Measurements from ENCODE around the gene LITAF. TPM values are rescaled to one million over a fixed set of nuclear protein-coding genes. Genes with fewer than 3 reads are reported as not detected.
A peak's percentile ranks its signal among the peaks of the same experiment; 100 is the strongest.

LITAF gene
- total RNA-seq, 1 donor from 2014 or later = 42.5 TPM

DNA sequence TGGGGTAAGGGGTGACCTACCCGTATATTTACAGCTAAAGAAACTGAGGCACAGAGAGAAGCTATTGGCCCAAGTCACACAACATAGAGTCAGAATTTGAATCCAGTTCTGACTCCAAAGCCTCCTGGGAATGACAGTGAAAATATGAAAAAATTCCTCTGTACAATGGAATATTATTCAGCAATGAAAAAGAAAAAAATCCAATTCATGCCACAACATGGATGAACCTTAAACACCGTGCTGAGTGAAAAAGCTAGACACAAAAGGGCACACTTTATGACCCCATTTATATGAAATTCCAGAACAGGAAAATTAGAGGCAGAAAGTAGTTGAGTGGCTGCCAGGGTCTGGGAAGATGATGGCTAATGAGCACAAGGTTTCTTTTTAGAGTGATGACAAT is 75.4 kb downstream of the LITAF start:
- H3K4me1 ChIP-seq = peaks cover 7% of the 10 kb centered on the region
- no peak overlapping the region for H3K4me2 ChIP-seq
- H3K27me3 ChIP-seq = no peaks in the 10 kb centered on the region
- H3K27ac Mint-ChIP-seq = no peak overlapping the region
- DNase-seq (ENCODE audit: low spot score) = no peak
- no peak overlapping the region for H3K9ac ChIP-seq
- TF ChIP-seq, protein P1, sequence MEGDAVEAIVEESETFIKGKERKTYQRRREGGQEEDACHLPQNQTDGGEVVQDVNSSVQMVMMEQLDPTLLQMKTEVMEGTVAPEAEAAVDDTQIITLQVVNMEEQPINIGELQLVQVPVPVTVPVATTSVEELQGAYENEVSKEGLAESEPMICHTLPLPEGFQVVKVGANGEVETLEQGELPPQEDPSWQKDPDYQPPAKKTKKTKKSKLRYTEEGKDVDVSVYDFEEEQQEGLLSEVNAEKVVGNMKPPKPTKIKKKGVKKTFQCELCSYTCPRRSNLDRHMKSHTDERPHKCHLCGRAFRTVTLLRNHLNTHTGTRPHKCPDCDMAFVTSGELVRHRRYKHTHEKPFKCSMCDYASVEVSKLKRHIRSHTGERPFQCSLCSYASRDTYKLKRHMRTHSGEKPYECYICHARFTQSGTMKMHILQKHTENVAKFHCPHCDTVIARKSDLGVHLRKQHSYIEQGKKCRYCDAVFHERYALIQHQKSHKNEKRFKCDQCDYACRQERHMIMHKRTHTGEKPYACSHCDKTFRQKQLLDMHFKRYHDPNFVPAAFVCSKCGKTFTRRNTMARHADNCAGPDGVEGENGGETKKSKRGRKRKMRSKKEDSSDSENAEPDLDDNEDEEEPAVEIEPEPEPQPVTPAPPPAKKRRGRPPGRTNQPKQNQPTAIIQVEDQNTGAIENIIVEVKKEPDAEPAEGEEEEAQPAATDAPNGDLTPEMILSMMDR (IDR thresholded peaks at IDR 0.05) = no peak
- TF ChIP-seq EZH2 (IDR thresholded peaks at IDR 0.05) (no peak), EZH2phosphoT487 (IDR thresholded peaks at IDR 0.05) (no peak)
- no peak overlapping the region for H3K27ac ChIP-seq
- H3K4me3 ChIP-seq = no peak overlapping the region
- H4K20me1 ChIP-seq (ENCODE audit: low read depth) = no peaks in the 10 kb centered on the region
- no peaks in the 10 kb centered on the region for H3F3A ChIP-seq (ENCODE audit: low read depth)
- H3K27me3 Mint-ChIP-seq (ENCODE audit: insufficient read depth, low read depth) = peaks cover 7% of the 10 kb centered on the region
- no peak overlapping the region for H3K4me3 Mint-ChIP-seq
- no peak overlapping the region for H2AFZ ChIP-seq (replicated peaks)
- no peaks in the 10 kb centered on the region for H3K9me3 Mint-ChIP-seq
- H3K4me1 Mint-ChIP-seq = peaks cover 14% of the 10 kb centered on the region
- H3K36me3 Mint-ChIP-seq = no peaks in the 10 kb centered on the region
- no peaks in the 10 kb centered on the region for H3K79me2 ChIP-seq (ENCODE audit: low read depth)
- H3K9me3 ChIP-seq (ENCODE audit: low read depth) = no peaks in the 10 kb centered on the region
- no peaks in the 10 kb centered on the region for H3K36me3 ChIP-seq

DNA sequence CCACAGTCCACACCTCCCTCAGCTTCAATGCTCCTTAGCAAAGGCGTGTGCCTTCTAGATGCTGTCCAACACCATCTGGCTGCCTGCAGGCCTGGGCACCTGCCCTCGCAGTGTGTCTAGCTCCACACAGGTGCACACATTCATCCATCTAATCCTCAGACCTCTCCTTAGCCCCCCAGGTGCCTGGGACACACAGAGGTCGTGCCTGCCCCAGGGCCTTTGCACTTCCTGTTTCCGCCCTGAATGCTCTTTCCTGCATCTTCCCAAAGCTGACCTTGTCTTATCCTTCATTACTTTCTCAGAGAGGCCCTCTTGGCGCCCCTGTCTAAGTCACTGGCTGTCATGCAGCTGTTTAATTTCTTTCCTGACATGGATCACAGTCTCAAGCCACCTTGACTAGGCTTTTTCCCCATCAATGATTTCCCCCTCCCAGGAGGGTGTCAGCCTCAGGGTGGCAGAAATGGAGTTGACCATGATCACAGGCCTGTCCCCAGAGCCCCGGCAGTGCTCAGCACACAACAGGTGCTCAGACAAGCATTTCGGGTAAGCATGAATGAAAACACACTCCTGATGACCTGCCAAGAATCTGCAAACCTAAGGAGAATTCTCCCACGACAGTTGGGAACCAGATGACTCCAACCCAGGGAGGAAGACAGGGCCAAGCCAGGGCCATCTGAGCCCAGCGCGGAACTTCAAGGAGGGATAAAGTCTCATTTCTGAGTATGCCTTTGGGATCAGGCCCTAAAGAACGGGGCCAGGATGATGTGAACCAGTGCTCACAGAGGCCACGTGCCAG is 76.3 kb downstream of the LITAF start:
- no peak overlapping the region for H3K4me2 ChIP-seq
- no peaks in the 10 kb centered on the region for H3K79me2 ChIP-seq (ENCODE audit: low read depth)
- no peaks in the 10 kb centered on the region for H3F3A ChIP-seq (ENCODE audit: low read depth)
- H3K27me3 ChIP-seq = no peaks in the 10 kb centered on the region
- no peak for DNase-seq (ENCODE audit: low spot score)
- no peaks in the 10 kb centered on the region for H3K9me3 ChIP-seq (ENCODE audit: low read depth)
- no peaks in the 10 kb centered on the region for H4K20me1 ChIP-seq (ENCODE audit: low read depth)
- H3K4me3 Mint-ChIP-seq = no peak overlapping the region
- no peak overlapping the region for H2AFZ ChIP-seq (replicated peaks)
- no peaks in the 10 kb centered on the region for H3K36me3 Mint-ChIP-seq
- H3K4me1 Mint-ChIP-seq = peaks cover 17% of the 10 kb centered on the region
- no peak overlapping the region for H3K27ac ChIP-seq
- TF ChIP-seq, protein P1 (IDR thresholded peaks at IDR 0.05) = no peak
- TF ChIP-seq EZH2 (IDR thresholded peaks at IDR 0.05) = no peak
- no peak for TF ChIP-seq EZH2phosphoT487 (IDR thresholded peaks at IDR 0.05)
- peak overlapping the region; percentile 2 for H3K27ac Mint-ChIP-seq
- no peak overlapping the region for H3K4me3 ChIP-seq
- peaks cover 7% of the 10 kb centered on the region for H3K27me3 Mint-ChIP-seq (ENCODE audit: insufficient read depth, low read depth)
- no peak overlapping the region for H3K9ac ChIP-seq
- peaks cover 7% of the 10 kb centered on the region for H3K4me1 ChIP-seq
- H3K9me3 Mint-ChIP-seq = no peaks in the 10 kb centered on the region
- no peaks in the 10 kb centered on the region for H3K36me3 ChIP-seq

DNA sequence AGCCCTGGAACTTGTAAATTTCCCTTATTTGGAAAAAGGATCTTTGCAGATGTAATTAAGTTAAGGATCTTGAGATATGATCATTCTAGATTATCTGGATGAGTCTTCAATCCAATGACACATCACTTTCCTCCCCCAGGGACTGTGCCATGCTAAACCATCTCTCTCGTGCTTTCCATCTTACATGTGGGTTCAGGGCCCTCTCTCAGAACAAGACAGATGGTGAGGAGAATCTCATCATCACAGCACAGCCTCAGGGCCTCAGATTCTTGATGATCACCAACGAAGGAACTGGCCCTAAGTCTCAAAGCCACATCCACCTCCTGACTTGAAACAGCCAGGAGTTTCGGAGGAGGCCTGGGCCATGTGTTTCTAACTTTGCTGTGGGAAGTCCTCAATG is 78.7 kb downstream of the LITAF start:
- H3K4me1 ChIP-seq = peaks cover 7% of the 10 kb centered on the region
- H3K4me1 Mint-ChIP-seq = peaks cover 16% of the 10 kb centered on the region
- no peaks in the 10 kb centered on the region for H3K79me2 ChIP-seq (ENCODE audit: low read depth)
- DNase-seq (ENCODE audit: low spot score) = no peak
- H3F3A ChIP-seq (ENCODE audit: low read depth) = no peaks in the 10 kb centered on the region
- H3K4me2 ChIP-seq = no peak overlapping the region
- H3K9me3 Mint-ChIP-seq = no peaks in the 10 kb centered on the region
- H3K27me3 Mint-ChIP-seq (ENCODE audit: insufficient read depth, low read depth) = peaks cover 11% of the 10 kb centered on the region
- H2AFZ ChIP-seq (replicated peaks) = peak overlapping the region; percentile 24
- no peaks in the 10 kb centered on the region for H3K36me3 ChIP-seq
- no peaks in the 10 kb centered on the region for H3K36me3 Mint-ChIP-seq
- TF ChIP-seq EZH2phosphoT487 (IDR thresholded peaks at IDR 0.05) (no peak), EZH2 (IDR thresholded peaks at IDR 0.05) (no peak)
- TF ChIP-seq, protein P1 (IDR thresholded peaks at IDR 0.05) = no peak
- no peak overlapping the region for H3K27ac Mint-ChIP-seq
- H3K9me3 ChIP-seq (ENCODE audit: low read depth) = no peaks in the 10 kb centered on the region
- H4K20me1 ChIP-seq (ENCODE audit: low read depth) = no peaks in the 10 kb centered on the region
- no peak overlapping the region for H3K4me3 Mint-ChIP-seq
- no peak overlapping the region for H3K9ac ChIP-seq
- no peak overlapping the region for H3K27ac ChIP-seq
- H3K27me3 ChIP-seq = no peaks in the 10 kb centered on the region
- no peak overlapping the region for H3K4me3 ChIP-seq

Data from neural progenitor cell (in vitro differentiated cells).